Stimulated activated CD8-positive, alpha-beta memory T cell treated with anti-CD3 and anti-CD28 coated beads, Interleukin-4, amount 100 ng/mL, for 4 hours (primary cell): ENCODE data around the gene PAM16.
A peak's percentile ranks its signal among the peaks of the same experiment; 100 is the strongest.

Experiments used
- DNase-seq, 2 donors: peaks; one replicate each; pipeline ENCODE4 v3.0.0-alpha.2; 2020; ENCODE audit warnings: low read depth in 2 of 2, low spot score in 1 of 2

The PAM16 gene

DNA sequence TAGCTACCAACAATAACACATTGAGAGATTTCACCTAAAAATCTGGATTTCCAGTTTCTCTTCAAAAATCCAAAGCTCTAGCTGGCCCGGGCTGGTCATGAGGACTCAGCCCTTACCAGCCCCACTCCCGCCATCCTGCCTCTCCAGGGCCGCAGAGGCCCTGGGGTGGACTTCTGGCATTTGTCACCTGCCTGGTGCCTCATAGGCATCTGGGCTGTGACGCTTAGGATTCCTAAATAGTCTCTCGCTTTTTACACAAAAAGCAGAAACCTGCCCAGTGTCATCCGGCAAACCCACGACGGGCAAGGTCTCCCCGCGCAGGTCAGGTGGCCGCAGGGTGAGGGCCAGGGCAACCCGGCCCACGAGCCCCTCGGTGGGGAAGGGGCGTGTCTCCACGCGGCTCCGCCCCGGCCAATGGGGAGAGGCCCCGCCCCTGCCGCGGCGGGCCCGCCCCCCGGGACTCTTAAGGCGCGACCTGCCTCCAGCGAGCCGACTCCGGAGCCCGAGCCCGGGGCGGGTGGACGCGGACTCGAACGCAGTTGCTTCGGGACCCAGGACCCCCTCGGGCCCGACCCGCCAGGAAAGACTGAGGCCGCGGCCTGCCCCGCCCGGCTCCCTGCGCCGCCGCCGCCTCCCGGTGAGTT is 20.4 kb upstream of the PAM16 start, which contains the start of gene VASN:
Gene VASN (plus strand): TSS at position 492 of the 644 bp plus-strand sequence. CDS start 9,030 bp downstream, outside the sequence.
- DNase-seq, result peak; percentile 30 to 53

DNA sequence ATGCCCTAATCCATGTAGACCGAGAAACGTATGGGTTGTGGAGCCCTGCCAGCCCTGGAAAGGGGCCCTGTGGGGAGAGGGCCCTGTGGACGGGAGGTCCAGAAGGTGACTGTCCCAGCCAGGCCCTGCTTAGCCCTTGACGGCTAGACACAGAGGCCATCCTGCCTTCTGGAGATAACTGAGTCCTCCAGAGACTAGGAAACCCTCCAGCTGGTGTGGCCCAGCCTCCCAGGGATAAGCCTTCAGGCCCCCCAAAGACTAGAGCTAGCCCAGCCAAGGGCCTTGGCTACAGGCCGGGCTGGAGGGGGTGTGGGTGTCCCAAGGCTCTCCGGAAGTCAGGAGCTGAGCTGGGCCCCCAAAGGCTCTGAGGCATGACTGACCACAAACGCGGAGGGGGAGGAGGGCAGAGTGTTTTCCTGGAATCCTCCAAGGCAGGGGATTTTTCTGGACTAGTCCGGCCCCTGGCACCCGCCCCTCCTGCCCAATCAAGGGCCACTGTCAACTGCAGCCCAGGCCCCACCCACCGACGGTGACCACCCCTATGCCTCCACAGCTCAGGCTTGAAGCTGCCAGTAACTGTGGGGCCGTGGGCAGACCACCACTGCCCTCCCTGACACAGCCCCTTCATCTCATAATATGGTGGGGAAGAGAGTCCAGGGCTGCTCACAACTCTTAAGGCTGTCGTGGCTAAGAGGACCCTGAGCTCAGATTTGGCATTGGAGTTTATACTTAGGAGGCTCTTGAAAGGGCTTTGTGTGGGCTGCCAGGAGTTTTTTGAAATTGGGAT is 19.6 kb upstream of the PAM16 start:
- DNase-seq, result no peak

DNA sequence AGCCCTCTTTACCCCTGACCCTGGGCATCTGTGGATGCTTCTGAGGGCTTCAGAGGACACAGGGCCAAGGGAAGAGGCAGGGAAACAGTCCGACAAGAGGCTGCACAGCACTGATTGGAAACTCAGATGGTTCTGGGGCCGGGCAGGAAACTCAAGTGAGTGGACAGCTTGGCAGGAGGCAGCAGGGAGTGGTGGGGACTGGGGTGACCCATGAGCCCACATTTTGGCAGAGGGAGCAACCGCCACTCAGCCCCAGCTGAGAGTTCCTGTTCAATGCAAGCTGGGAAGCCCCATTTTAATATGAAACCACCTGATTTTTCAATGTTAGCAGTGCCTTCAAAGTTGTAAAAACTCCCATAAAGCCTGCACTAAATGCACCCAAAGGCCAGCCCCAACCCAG is 19.0 kb upstream of the PAM16 start:
- no peak for DNase-seq

DNA sequence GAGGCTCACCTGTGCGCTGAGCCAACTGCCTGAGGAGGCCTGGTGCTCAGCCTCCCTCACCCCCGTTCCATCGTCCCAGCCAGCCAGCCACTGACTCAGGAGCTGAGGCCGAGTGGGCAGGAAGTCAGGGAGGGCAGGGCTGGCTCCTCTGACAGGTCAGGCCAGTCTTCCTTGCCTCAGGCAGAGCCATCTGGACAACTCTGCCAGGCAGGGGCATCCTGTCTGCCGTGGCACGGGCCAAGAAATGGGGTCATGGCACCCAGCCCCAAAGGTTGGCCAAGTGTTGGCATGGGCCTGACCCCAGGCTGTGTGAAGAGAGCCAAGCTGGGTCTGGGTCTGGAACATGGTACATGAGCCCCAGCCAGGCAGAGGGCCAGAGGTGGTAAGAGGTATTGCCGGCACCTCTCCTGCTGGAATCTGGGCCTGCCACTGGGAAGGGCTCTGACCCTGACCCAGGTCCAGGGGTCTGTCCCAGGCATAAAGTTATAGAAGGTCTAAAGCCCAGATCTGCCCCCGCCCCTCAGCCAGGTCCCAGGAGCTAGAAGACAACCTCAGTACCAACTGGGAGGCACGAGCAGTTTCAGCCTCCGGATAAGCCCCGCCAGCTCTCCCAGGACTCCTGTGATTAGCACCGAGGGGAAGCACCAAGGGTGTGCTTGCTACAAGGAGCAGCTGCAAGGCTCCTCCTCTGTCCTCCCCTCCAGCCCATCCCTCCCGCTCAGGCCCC is 18.0 kb upstream of the PAM16 start:
- DNase-seq, result no peak

DNA sequence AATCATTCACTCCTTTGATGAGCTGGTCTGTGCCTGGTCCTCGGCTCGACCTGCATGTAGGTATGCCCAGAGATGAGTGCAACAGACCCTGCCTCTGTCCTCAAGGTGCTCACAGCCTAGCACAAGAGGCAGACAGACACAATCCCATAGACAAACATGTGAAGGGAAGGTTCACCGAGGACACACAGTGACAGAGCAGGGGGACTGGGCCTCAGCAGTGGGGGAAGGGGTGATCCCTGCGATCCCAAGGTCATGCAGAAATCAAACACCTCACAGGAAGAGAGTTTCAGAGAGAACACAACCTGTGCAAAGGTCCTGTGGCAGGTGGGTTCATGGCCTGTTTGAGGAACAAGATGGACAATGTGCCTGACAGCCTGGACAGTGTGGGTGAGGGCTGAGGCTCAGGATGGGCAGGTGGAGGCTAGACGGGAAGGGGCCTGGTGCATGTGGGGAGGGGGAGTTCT is 16.3 kb upstream of the PAM16 start:
- DNase-seq, result no peak

DNA sequence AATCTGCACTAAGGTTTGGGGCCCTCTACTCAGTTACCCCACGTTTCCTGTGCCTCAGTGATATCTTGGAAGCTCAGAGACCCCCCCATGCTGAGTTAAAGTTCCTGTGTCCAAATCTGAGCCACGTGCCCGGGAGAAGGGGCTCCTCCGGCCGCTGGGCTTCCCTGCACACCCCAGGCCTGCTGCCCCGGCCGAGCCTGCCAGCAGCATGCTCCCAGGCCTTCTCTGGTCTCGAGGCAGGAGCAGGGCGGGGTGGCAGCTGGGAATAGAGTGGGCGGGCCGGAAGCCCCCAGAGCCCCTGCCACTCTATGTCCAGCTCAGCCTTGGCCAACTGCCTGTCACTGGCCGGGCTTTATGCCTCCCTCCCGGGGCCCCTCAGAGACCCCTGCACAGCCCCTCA is 14.9 kb upstream of the PAM16 start:
- DNase-seq, result no peak

DNA sequence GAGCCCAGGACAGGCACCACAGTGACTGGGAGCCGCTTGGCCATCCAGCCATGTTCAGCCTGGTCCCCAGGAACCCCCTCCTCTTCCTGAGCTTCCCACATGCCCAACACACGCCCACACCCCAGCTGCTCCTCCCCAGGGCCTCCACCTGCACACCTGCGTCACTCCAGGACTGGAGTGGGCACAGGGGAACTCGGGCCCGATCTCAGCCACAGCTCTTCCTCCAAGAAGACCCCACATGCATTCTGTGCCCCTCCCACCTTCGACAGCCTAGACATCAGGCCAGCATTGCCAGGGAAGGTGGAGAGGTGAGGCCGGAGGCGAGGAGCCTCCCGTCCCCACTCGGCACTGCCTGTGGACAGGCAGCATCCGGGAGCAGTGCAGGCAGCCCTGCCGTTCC is 14.5 kb upstream of the PAM16 start:
- DNase-seq, result no peak

DNA sequence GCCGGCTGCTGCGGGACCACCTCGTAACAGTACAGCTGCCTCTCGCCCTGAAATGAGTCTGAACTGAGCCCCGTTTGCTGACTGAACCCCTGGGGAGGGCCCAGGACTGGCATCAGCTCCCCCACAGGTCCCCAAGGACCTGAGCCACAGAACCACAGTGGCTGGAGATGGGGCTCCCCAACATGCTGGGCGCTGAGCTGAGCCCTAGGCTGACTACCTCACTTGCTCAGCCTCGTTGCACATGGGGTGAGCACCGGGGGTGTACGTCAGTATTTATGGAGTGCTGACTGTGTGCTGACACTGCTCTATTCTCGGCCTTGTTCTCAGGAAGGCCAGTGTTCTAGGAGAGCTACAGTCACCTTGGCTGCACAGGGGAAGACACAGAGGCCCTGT is 13.9 kb upstream of the PAM16 start:
- DNase-seq, result no peak

DNA sequence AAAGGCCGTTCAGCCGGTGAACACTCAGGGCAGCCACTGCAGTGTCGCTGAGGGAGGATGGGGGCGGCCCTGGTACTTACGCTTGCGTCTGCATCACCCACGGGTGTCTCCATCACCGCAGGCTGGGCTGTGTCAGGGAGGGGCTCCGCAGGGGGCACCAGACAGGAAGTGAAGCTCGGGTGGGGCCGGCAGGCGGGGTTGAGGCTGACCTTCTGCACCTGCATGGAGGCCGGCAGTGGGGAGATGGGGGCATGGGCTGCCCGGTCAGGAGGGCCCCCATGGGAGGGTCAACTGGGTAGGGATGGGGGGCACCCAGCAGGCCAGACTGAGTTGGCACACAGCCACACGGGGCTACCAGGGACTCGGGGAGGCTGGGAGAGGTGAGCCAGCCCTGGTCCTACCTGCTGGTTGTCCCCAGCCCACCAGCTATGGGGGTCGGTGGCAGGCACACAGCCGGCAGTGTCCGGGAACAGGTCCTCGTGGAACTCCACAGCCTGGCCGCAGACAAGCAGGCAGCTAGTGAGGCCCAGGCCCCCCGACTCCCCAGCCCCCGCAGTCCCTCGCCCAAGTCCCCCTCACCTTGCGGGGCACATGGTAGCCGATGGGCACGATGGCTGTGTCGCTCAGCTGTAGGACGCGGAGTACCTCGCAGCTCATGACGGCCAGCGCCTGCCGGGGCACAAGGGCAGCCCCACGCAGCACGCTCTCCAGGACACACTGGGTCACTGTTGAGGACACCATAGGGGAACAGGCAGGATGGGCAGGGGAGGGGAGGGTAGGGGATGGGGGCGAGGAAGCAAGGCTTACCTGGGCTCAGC is 13.3 kb upstream of the PAM16 start:
- no peak for DNase-seq

DNA sequence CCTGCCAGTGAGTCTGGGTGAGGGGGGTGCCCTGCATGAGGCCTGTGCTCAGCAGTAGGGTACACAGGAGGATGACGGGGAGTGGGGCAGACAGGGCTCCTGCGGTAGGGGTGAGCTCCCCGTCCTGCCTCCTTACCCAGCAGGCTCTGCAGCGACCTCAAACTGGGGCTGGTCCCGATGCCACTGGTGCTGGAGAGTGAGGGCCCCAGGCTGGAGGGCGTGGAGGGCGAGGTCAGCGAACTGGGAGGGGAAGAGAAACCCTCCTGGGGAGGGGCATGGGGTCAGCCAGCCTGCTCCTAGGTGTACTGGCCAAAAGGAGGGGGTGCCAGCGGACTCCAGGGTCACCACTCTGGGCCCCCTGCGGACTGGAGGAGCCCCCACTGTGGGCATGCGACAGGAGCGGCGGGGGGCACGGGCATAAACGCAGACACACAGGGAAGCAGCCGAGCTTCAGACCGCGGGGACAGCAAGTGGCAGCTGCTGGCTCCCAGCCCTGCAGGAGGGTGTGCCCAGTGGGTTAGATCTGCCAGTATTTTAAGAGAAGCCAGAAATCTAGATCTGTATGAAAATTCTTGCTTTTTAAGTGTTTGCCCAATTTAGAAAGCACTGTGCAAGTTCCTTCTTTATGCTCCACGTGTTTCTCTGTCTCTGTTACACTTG is 11.5 kb upstream of the PAM16 start:
- DNase-seq, result no peak

DNA sequence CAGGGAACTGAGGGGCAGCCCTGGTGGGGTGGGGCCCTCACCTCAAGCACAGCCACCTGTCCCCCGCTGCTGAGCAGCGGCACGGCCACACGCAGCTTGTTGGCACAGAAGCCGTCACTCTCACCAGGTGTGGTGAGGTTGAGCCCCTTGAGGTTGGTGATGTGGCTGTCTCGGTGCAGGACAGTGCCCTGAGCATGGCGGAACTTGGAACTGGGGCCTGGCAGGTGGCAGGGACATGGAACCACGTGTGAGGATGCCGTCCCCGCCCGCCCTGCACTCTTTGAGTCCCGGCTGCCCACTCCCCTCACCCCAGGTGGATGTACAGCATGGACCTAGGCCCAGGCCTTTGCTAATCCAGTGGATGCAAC is 10.8 kb upstream of the PAM16 start:
- no peak for DNase-seq

DNA sequence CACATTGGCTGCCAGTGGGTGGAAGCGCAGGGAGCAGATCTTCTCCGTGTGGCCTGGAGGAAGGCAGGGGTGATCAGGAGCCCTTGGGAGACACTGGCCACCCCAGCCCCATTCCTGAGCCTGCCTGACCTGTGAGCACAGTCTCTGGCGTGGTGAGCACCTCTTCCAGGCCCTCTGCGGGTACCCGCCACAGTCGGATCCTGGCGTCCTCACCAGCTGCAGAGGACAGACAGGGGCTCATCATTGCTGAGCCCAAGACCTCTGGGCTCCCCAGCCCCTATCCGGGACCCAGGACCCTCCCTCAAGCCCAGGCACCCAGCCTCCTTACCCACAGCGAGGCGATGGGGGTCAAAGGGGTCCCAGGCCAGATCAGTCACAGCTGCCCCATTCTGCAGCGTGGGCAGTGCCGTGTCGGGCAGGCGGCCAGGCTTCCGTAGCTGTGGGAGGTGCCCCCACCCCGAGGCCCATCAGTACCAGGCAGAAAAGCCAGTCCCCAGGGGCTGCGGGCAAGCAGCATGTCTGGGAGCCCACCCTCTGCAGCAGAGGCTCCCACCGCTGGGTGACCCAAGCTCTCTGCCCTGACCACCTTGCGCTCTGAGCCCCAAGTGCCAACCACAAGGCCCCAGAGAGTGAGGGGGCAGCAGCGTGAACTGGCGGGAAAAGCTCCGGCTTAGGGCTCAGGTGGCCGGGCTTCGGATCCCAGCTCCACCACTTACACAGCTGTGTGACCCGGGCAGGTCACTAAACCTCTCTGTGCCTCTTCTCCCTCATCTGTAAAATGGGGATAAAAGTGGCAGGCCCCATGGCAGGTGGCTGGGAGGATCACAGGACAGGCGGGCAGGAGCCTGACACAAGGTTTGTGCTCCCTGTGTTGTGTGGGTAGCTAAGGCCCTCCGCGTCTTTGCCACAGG is 10.2 kb upstream of the PAM16 start:
- no peak for DNase-seq

DNA sequence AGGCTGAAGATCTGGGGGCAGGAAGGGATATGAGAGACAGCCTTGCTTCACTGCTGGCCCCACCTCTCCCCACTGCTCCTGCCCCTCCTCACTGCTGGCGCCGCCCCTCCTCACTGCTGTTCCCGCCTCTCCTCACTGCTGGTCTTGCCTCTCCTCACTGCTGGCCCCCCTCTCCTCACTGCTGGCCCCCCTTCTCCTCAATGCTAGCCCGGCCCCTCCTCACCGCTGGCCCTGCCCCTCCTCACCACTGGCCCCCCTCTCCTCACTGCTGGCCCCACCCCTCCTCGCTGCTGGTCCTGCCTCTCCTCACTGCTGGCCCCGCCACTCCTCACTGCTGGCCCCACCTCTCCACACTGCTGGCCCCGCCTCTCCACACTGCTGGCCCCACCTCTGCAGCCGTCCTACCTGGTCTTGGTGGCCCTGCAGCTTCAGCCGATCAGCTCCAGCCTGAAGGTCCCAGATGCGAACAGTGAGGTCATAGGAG is 9.5 kb upstream of the PAM16 start:
- no peak for DNase-seq

DNA sequence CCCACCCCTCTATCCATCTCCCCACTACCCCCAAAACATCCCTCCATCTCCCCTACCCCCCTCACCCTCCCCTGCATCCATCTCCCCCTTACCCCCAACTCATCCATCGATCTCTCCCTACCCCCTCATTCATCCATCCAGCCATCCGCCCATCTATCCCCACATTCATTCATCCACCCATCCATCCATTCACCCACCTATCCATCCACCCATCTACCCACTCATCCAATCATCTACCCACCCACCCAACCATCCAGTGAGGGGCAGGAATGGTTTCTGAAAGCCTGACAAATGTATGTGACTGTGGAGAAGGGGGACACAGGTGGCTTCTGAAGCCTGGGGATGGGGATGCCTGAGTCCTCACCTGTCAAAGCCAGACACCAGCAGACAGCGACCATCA is 8.8 kb upstream of the PAM16 start:
- no peak for DNase-seq

DNA sequence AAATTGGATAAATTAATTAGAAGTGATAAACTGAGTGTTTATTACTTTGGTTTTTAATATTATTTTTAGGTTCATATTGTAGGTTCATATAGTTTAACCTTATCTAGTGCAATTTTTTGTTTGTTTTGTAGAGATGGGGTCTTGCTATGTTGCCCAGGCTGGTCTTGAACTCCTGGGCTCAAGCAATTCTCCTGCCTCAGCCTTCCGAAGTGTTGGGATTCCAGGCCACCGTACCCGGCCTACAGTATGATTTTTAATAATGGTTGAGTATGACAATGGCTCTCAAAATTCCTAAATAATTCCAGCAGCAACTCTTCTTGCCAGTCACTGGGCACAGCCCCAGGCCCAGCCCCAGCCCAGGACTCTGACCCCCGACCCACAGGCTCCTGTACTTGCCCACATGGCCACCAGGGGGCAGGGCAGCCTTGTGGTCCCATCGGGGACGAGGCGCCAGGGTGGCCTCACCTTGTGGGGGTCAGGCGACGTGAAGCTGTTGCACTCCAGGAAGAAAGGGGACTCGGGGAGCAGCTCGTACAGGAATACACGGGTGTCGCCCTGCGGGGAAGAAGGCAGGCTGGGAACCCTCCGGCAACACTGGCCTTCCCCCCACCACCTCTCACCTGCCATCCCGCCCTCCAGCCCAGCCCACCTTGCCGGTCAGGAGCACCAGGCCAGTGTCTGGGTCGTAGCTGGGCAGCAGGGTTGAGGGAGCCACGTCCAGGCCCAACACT is 7.9 kb upstream of the PAM16 start:
- DNase-seq, result peak; percentile 31 to 51

DNA sequence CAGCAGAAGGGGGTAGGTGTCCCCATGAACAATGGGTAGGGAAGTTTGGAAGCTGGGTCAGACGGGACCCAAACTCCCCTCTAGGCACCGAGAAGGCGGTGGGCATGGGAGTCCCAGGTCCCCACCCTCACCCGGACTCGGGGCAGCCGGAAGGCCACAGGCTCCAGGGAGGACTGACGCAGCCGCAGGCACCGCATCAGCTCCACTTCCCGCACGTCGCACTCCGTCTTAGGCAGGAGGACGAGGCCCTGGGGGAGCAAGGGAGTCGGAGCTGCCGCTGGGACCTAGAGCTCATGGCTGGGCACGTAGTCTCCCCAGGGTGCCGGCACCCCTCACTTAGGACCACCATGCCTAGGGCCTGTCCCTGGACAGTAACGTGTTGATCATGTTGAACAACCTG is 7.1 kb upstream of the PAM16 start:
- DNase-seq, result no peak

DNA sequence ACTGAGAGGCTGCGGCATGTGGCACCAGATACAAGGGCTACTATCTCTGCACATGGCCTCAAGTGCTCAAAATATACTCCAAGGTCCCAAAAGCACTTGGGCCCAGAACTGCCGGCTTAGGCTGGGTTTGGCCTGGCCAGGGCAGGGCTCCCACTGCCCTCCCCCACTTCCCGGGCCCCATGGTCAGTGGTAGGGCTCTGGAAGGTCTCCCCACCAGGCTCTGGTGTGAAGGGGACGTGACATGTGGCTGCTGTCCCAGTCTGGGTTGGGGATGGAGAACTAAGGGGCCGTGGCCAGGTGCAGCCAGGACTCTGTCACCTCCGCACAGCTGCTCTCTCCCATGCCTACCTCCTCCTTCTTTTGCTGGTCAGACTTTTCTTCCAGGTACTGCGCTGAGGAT is 5.7 kb upstream of the PAM16 start:
- DNase-seq, result no peak

DNA sequence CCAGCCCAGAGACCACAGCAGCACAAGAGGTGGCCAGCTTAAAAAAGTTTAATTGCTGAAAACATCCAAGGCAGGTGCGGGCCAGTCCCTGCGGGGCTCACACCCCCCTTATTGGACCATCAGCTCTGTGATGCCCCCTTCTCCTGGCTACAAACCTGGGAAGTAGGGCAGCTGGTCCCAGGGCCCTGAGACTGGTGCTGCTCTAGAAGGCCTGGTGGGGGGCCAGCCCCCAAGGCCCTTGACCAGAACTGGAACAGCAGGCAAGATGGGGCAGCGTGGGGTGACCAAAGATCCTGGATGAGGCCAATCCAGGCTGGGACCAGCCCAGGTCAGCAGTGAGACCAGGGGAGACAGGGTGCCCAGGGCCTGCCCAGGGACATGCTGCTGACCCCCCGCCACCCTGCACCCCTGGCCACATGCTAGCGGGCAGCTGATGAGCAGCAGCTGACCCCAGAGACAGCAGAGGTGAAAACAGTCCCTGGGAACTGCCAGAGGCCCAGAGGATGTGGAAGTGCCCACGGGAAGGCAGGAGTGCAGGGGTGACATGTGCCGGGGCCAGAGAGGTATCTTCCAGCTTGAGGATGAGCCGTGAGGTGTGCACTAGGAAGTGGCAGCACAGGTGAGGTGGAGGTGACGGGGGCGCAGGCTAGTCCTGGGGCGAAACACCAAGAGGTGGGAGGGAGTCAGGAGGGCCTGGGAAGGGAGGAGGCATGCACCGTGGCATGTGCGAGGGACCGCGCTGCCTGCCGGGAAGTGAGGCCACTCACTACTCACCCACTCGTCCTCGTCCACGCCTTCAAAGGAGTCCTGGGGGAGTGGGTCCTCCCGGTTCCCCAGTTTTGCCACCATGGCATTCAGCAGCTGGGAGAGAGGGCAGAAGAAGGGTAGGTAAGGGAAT is 3.6 kb upstream of the PAM16 start:
- DNase-seq, result no peak
